GM18907 (cell line): ENCODE measurements around the gene RAB37.

Source experiments
- ATAC-seq: cut with Tn5 transposase; IDR thresholded peaks from one replicate; pipeline ENCODE4 v1.9.1; 2021; ENCODE audit warnings: mild to moderate bottlenecking, moderate library complexity; ENCODE audit not compliant: unreplicated experiment

Gene RAB37

DNA sequence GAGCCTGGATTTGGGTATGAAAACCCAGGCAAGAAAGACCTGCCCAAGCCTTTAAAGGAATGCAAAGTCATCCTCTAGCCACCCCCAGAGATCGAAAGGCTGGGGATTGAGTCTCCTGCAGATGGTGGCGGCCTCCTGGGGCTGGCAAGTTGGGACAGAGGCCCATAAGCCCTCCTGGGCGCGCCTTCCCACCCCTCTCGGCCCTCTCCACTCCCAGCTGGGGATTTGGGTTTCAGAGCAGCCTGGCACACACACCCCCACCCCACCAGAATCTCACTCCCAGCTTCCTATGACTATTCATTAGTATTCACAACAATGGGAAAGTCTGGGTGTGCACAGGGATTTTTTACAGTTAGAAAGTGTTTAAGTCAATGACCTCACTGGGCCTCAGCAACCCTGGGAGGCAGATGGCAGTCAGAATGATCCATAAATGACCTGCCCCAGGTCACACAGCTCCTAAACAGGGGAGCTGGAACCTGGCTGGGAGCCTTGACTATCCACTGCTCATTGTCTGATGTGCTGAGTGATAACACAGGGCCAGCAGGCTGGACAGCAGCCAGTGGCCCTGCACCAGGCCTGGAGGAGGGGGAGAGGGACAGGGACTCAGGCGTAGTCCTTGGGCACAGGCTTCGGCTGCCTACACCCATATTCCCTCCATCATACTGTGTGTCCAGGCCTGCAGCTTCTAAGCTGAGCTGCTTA, 23.5 kb downstream of the RAB37 start:
- no peak for ATAC-seq

- no peak for ATAC-seq
Observed at GRCh38 chr17:74761419-74761818, 24.4 kb downstream of the RAB37 start.

GRCh38 chr17:74761931-74762330, 24.9 kb downstream of the RAB37 start:
- no peak for ATAC-seq

GRCh38 chr17:74763565-74764387, 26.7 kb downstream of the RAB37 start:
- ATAC-seq: no peak

- no peak for ATAC-seq
Observed at GRCh38 chr17:74764751-74765286, 27.8 kb downstream of the RAB37 start.

DNA sequence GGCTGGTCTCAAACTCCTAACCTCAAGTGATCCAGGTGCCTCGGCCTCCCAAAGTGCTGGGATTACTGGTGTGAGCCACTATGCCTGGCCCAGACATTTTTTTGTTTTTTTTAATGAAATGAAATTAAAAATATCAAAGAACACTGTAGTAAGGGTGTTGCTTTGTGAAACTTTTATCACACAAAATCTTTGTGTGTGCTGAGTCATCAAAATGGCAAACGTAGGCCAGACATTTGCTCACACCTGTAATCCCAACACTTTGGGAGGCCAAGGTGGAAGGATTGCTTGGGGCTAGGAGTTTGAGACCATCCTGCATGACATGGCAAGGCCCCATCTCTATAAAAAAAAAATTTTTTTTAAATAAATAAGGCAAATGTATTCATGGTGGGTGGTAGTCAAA, 29.4 kb downstream of the RAB37 start:
- no peak for ATAC-seq

- ATAC-seq: no peak
Observed at GRCh38 chr17:74767111-74767516, 30.1 kb downstream of the RAB37 start.

- no peak for ATAC-seq
Observed at GRCh38 chr17:74768069-74768762, 31.2 kb downstream of the RAB37 start.

DNA sequence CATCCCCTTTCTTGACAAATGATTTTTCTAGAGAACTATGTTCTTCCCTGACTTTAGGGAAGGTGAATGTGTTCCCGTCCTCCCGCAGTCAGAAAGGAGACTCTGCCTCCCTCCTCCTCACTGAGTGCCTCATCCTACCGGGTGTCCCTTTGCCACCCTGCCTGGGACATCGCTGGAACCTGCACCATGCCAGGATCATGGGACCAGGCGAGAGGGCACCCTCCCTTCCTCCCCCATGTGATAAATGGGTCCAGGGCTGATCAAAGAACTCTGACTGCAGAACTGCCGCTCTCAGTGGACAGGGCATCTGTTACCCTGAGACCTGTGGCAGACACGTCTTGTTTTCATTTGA, 31.7 kb downstream of the RAB37 start:
- ATAC-seq: no peak

DNA sequence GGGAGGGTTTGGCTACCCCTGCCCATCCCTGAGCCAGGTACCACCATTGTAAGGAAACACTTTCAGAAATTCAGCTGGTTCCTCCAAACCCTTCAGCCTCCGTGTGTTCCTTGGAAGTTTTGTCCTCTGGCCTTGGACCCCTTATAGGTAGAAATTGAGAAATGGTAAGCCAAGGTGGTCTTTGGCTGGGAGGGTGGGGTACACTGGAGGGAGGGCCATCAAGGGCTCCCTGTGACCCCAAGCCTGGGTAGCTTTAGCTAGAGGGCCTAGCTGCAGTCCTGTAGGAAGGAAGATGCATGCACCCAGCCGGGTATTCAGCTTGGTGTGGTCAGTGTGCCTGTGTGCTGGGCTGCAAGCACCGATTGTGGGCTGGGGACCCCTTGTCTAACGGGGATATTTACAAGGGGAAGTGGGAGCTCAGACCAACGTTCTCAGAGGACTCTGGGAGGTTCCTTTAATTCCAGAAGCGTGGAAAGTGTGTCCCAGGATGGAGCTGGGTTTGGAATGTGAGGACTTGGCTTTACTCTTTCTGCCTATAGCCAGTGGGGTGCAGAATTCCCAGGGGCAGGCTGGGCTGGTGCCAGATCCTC, 32.3 kb downstream of the RAB37 start:
- no peak for ATAC-seq

DNA sequence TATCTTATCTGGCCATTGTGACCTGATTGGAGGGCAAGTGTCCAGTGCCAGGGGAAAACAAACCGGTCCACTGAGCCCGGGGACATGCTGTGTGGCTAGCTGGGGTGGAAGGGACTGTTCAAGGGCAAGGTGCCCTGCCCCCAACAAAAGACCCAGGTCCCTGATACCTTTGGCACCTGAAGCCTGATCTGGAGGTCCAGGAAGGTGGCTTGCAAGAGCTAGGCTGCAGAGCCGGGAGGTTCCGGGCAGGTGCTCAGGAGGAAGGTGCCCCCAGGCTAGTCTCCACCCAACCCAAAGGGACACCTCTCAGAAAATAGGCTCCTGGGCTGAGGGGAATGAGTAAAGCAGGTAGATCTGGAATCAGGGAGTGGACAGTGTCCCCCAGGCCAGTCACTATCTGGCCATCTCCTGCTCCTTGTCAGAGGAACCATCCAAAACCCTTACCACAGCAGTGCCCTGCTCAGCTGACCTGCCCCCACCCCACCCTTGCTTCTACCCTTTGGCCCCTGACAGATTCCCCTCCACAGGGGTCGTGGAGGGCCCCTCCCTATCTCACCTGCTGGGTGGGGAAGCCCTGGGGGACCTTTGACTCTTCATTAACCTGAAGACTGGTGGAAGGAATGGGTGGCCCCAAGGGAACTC, 32.9 kb downstream of the RAB37 start:
- ATAC-seq: no peak

DNA sequence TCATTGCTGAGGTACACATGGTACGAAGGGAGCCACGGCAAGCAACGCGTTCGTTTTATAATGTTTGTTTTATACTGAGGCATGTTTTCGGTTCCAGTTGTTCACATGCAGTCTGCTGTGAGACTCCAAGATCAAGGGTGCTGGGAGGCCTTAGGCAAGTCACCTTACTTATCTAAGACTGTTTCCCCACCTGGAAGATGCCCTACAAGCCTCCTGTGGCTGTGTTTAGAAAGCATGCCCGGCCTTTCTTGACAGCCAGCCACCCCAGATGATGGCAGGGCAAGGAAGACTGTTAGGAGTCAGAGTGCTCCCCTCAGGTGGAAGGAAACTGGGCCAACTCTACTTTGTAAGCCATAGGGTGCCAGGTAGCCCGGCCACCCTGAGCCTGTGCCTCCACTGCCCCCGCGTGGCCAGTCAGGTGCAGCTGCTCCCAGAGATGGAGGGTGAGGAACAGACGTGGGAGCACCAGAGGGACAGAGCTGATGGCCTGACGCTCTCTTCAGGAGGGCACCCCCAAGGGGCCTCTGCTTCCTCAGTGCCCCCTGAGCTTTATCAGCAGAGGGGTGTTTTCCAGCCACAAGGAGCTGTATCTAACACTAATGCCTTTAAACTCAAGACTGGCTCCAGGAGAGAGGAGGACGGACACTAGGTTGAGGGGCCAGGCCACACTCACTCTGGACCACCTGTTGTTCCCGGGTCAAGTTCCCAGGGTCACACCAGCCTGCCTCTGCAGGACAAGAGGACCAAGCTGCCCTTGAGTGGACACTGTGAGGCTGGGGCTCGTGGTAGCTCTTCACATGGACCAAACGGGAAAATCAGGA, 33.7 kb downstream of the RAB37 start:
- ATAC-seq: no peak

GRCh38 chr17:74771319-74771914, 34.4 kb downstream of the RAB37 start:
- no peak for ATAC-seq

- no peak for ATAC-seq
Observed at GRCh38 chr17:74772053-74772452, 35.0 kb downstream of the RAB37 start.

DNA sequence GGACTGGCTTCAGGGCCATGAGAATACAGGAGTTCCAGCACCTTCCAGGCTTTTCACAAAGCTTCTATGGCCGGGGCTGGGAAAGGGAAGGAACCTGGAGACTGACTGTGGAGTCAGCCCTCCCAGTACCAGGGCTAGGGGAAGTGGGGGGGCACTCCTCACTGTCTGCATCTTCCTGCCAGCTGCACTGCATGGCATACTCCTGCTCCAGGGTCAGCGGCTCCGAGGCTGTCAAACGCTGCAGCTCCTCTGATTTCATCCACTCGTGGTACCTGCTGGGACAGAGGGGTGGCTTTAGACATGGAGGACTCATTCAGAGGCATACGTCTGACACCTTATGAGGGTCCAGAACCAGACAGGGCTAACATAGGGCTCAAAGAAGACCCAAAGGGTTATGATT, 36.4 kb downstream of the RAB37 start:
- ATAC-seq: no peak

GRCh38 chr17:74773871-74774286, 36.8 kb downstream of the RAB37 start:
- no peak for ATAC-seq

- no peak for ATAC-seq
Observed at GRCh38 chr17:74775409-74776043, 38.5 kb downstream of the RAB37 start.

- ATAC-seq: peak; percentile 73
Observed at GRCh38 chr17:74776044-74776962, 39.2 kb downstream of the RAB37 start, which contains the start of gene NAT9. NAT9 (minus strand) TSS chr17:74776345; CDS start chr17:74775698, 647 bp downstream.
